Gastroesophageal sphincter (tissue), 4 donors: ENCODE measurements around the gene NPIPB8. TPM values are rescaled to one million over a fixed set of nuclear protein-coding genes. Genes with fewer than 3 reads are reported as not detected.
A peak's percentile ranks its signal among the peaks of the same experiment; 100 is the strongest.
"Not testable (repeated sequence)": the region's sequence is repeated elsewhere in the genome, so short reads cannot be mapped to it uniquely, and the experiment has no call there.

Experiments
- ATAC-seq: fragments of 150-250 bp; one replicate; pipeline ENCODE4 v1.9.1; 2016; ENCODE audit warnings: mild to moderate bottlenecking, moderate library complexity
- H3K27ac ChIP-seq, 4 donors: fragments of 200-600 bp; sonication (generic) in 3 of 4; 1 replicate in 3 of 4; 2 replicates in 1 of 4; pipeline ENCODE4 v1.5.1; 2016 to 2019
- H3K27me3 ChIP-seq: fragments of 200-600 bp; sonication (generic); one replicate; pipeline ENCODE4 v1.5.1; 2019
- H3K36me3 ChIP-seq, 2 donors: fragments of 200-600 bp; sonication (generic); one replicate each; pipeline ENCODE4 v1.5.1; 2019; ENCODE audit warnings: control low read depth in 1 of 2
- H3K4me1 ChIP-seq, 3 donors: fragments of 200-600 bp; sonication (generic); 1 replicate in 2 of 3; 2 replicates in 1 of 3; pipeline ENCODE4 v1.5.1; 2016 to 2019; ENCODE audit warnings: control low read depth in 2 of 3
- H3K4me3 ChIP-seq, 2 donors: fragments of 200-600 bp; sonication (generic); one replicate each; pipeline ENCODE4 v1.5.1; 2019; ENCODE audit warnings: mild to moderate bottlenecking in 1 of 2, moderate library complexity in 1 of 2
- H3K9me3 ChIP-seq, 3 donors: fragments of 200-600 bp; sonication (generic); one replicate each; pipeline ENCODE4 v1.5.1; 2017 to 2019; ENCODE audit warnings: control low read depth in 2 of 3
- EP300 ChIP-seq: sonication (generic); formaldehyde crosslinking; IDR thresholded peaks from one replicate; pipeline ENCODE4 v1.6.1; 2017; ENCODE audit warnings: antibody characterized with exemption, mild to moderate bottlenecking
- POLR2A ChIP-seq, 2 donors: fragments of 450-650 bp; IDR thresholded peaks; one replicate each; pipeline ENCODE4 v1.6.1; 2017; ENCODE audit warnings: antibody characterized with exemption in 2 of 2, mild to moderate bottlenecking in 2 of 2, moderate library complexity in 1 of 2
- POLR2AphosphoS5 ChIP-seq: sonication (generic); formaldehyde crosslinking; IDR thresholded peaks from one replicate; pipeline ENCODE4 v1.6.1; 2017; ENCODE audit warnings: antibody characterized with exemption
- WGBS, 2 donors: methylation state at CpG; one replicate each; pipeline ENCODE4 v1.1.5; 2018; ENCODE audit warnings: low coverage in 1 of 2; 5-methylcytosine and 5-hydroxymethylcytosine counted together
- total RNA-seq, 4 donors: library from RNA; depleted of rRNA; stranded (reverse); fragments of >200 nt; gene quantifications; one replicate each; pipeline ENCODE4 v1.1.0, GENCODE V29; 2016
- TF ChIP-seq, protein P1 (sequence below), 4 experiments: fragments of 200-600 bp in 2 of 4; fragments of 450-650 bp in 2 of 4; sonication (generic) in 1 of 4; IDR thresholded peaks; one replicate each; pipeline ENCODE4 v1.5.1; 2017 to 2019; ENCODE audit warnings: antibody characterized with exemption in 4 of 4, mild to moderate bottlenecking in 2 of 4, moderate library complexity in 2 of 4

Gene NPIPB8
- total RNA-seq, 4 donors from 2014 or later = not detected

DNA sequence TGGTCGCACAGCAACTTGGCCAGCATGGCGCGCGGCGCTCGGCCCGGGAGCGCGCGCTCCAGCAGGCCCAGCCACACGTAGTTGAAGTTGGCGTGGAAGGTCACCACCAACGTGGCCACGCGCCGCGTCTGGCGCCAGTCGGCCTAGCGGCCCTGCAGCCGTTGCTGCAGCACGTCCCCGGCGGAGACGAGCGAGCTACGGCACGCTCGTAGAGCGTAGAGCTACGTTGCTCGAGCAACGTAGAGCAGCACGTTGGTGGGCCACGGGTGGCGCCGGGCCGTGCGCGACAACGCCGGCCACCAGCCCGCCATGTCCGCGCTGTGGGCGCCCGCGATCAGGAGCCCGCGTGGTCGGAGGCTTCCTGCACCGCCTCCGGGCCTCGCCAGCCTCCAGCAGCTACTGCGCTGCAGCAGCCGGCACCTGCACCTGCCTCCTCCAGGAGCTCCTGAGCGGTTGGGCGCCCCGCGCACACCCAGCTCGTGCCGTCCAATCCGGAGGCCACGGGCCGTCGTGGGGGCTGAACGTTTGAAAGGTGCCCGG is 14.6 kb upstream of the NPIPB8 start:
- peak; percentile 76 for ATAC-seq
- Histone ChIP-seq H3K27ac (peak overlapping the region in 2 of 4 donors; percentile 43 to 64), H3K4me3 (peak overlapping the region; percentile 32 to 54)

DNA sequence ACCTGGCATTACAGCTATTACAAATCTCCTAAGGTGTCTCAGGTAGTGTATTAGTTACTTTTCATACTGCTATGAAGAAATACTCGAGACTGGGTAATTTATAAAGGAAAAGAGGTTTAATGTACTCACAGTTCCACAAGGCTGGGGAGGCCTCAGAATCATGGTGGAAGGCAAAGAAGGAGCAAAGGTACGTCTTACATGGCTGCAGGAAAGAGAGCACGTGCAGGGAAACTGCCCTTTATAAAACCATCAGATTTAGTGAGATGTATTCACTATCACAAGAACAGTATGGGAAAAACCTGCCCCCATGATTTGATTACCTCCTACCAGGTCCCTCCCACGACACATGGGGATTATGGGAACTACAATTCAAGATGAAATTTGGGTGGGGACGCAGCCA is 7.0 kb upstream of the NPIPB8 start:
- not testable (repeated sequence) for ATAC-seq, H3K9me3 ChIP-seq, H3K4me3 ChIP-seq, H3K4me1 ChIP-seq, H3K36me3 ChIP-seq, H3K27ac ChIP-seq, H3K27me3 ChIP-seq
- 38 to 63% methylated on average over 3 of the region's 5 CpGs for WGBS, 2 donors

More for the DNA sequence above, 14.6 kb upstream of the NPIPB8 start:
- peaks cover 6% of the 10 kb centered on the region for H3K27me3 ChIP-seq
- WGBS, 2 donors = 2 to 20% methylated on average over 1 to 8 of the region's 68 CpGs
- peaks cover 0 to 5% of the 10 kb centered on the region in 2 donors for H3K36me3 ChIP-seq
- TF ChIP-seq POLR2AphosphoS5 (no peak), POLR2A (IDR thresholded peaks at IDR 0.05) (no peak), EP300 (no peak)
- TF ChIP-seq, protein P1, sequence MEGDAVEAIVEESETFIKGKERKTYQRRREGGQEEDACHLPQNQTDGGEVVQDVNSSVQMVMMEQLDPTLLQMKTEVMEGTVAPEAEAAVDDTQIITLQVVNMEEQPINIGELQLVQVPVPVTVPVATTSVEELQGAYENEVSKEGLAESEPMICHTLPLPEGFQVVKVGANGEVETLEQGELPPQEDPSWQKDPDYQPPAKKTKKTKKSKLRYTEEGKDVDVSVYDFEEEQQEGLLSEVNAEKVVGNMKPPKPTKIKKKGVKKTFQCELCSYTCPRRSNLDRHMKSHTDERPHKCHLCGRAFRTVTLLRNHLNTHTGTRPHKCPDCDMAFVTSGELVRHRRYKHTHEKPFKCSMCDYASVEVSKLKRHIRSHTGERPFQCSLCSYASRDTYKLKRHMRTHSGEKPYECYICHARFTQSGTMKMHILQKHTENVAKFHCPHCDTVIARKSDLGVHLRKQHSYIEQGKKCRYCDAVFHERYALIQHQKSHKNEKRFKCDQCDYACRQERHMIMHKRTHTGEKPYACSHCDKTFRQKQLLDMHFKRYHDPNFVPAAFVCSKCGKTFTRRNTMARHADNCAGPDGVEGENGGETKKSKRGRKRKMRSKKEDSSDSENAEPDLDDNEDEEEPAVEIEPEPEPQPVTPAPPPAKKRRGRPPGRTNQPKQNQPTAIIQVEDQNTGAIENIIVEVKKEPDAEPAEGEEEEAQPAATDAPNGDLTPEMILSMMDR (IDR thresholded peaks at IDR 0.05) = peak in 1 of 4 experiments; percentile 13
- H3K9me3 ChIP-seq = no peaks in the 10 kb centered on the region
- H3K4me1 ChIP-seq = peaks cover 0 to 16% (median 0%) of the 10 kb centered on the region in 3 donors

DNA sequence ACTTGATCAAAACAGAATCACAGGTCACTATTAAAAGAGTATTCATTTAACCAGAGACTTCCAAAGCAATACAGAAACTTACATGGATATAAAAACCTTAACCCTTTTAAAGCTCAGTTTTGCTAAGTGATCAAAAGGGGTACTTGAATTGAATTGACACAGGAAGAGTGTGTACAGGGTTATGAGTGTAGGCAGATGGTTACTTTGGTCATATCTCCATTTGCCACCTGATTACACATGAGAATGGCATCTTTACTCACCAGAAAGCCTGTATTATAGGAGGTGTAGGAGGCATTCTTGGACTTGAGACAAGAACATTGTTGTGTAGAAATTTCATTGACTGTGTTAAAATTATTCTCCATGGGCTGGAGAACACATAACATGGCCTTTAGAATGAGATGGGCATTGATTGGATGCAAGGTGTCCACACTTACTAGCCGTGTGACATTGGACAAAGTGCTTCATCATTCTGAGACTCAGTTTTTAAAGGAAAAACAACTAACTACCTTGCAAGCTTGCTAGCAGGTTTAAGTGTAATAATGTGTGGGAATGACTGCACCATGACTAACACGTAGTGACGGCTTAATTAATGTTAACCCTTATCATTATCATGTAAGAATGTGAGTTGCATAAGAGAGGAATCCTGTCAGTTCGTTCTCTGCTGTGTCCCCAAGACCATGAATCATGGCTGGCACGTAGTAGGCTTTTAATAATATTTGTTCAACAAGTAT is 1.6 kb upstream of the NPIPB8 start:
- H3K27me3 ChIP-seq, H3K9me3 ChIP-seq, H3K36me3 ChIP-seq, H3K4me1 ChIP-seq, H3K27ac ChIP-seq, ATAC-seq, H3K4me3 ChIP-seq: not testable (repeated sequence)
- 25 to 51% methylated on average over 4 to 5 of the region's 5 CpGs for WGBS, 2 donors

DNA sequence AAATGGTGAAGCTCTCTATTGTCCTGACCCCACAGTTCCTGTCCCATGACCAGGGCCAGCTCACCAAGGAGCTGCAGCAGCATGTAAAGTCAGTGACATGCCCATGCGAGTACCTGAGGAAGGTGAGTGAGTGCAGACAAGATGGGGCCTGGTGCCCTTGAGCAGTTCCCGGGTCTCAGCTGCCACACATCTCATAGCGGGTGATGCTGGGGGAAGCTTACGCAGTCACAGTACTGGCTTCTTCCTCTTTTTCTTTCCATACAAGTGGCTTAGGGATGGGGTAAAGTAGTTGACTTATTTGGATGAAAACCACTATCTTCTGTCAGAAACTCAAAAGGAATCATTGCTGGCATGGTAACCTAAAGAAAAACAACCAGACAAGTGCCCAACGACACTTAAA is 494 bp downstream of the NPIPB8 start:
- ATAC-seq, H3K4me3 ChIP-seq: not testable (repeated sequence)
- 100% methylated on average over 1 of the region's 5 CpGs; no CpG with 5 or more reads in 1 of the 2 donors for WGBS, 2 donors

DNA sequence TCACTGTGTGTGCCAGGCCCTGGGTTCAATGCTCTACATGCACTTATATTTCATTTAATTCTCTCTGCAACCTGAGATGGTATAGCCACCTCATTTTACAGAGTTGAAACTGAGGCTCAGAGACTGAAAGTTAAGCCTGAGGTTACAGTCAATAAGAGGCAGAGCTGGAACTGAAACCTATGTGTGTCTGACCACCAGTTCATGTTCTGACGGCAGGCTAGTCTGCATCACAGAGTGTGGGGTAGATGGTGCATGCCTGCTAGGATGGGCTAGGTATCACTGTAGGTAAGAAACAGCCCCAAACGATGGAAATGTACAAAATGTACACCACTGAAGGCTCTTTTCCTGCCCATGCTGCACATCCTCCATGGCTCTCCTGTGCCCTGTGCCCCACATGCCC is 2.1 kb downstream of the NPIPB8 start:
- H3K36me3 ChIP-seq, H3K27ac ChIP-seq, ATAC-seq, H3K27me3 ChIP-seq, H3K4me1 ChIP-seq, H3K4me3 ChIP-seq, H3K9me3 ChIP-seq: not testable (repeated sequence)
- no CpG with 5 or more reads among the region's 2 CpGs for WGBS, 2 donors

More for the DNA sequence above, 494 bp downstream of the NPIPB8 start:
- H3K4me1 ChIP-seq, H3K9me3 ChIP-seq, H3K36me3 ChIP-seq, H3K27me3 ChIP-seq, H3K27ac ChIP-seq: not testable (repeated sequence)

DNA sequence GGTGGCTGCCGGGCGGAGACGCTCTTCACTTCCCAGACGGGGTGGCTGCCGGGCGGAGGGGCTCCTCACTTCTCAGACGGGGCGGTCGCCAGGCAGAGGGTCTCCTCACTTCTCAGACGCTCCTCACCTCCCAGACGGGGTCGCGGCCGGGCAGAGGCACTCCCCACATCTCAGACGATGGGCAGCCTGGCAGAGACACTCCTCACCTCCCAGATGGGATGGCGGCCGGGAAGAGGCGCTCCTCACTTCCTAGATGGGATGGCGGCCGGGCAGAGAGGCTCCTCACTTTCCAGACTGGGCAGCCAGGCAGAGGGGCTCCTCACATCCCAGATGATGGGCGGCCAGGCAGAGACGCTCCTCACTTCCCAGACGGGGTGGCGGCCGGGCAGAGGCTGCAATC is 28.4 kb downstream of the NPIPB8 start:
- not testable (repeated sequence) for H3K4me1 ChIP-seq, H3K36me3 ChIP-seq, H3K27ac ChIP-seq, H3K27me3 ChIP-seq, H3K9me3 ChIP-seq, H3K4me3 ChIP-seq, ATAC-seq
- WGBS, 2 donors = no CpG with 5 or more reads among the region's 25 CpGs

DNA sequence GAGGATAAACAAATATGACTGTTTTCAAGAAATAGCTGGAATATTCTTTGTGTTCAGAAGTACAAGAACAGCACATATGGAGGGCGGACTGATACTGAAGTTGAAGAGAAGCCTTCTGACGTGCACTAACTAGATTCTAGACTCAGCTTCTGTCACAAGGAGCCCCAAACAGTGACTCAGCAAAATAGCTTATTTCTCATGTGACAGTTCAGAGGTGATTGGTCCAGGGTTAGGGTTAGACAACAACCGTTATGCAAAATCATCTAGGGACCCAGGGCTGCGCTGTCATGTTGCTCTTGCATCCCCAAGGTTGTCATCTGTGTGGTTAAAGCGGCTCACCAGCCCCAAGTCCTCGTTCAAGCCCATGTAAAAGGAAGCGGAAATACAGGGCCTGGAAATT is 29.6 kb downstream of the NPIPB8 start:
- H3K9me3 ChIP-seq, ATAC-seq, H3K27me3 ChIP-seq, H3K4me1 ChIP-seq, H3K4me3 ChIP-seq, H3K27ac ChIP-seq, H3K36me3 ChIP-seq: not testable (repeated sequence)
- no CpG with 5 or more reads among the region's 7 CpGs for WGBS, 2 donors

DNA sequence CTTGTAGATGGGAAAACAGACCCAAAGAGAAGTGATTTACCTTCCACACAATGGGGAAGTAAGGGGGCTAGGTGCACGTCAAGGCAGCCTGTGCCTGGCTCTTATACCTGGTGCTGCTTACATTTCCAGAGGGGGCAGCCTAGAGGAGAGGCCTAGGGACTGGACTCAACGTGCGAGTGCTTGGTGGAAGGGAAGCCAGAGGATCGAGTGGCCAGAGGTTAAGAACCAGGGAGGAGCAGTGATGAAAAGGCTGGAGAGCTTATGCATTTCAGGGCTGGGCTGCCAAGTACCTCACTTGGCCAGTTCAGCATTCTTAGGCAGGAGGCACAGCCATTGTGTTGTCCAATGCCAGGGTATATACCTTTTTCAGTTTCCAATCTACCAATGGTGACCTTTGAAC is 30.3 kb downstream of the NPIPB8 start:
- H3K27me3 ChIP-seq, H3K4me3 ChIP-seq, H3K36me3 ChIP-seq, ATAC-seq, H3K9me3 ChIP-seq, H3K27ac ChIP-seq, H3K4me1 ChIP-seq: not testable (repeated sequence)
- no CpG with 5 or more reads among the region's 4 CpGs for WGBS, 2 donors

DNA sequence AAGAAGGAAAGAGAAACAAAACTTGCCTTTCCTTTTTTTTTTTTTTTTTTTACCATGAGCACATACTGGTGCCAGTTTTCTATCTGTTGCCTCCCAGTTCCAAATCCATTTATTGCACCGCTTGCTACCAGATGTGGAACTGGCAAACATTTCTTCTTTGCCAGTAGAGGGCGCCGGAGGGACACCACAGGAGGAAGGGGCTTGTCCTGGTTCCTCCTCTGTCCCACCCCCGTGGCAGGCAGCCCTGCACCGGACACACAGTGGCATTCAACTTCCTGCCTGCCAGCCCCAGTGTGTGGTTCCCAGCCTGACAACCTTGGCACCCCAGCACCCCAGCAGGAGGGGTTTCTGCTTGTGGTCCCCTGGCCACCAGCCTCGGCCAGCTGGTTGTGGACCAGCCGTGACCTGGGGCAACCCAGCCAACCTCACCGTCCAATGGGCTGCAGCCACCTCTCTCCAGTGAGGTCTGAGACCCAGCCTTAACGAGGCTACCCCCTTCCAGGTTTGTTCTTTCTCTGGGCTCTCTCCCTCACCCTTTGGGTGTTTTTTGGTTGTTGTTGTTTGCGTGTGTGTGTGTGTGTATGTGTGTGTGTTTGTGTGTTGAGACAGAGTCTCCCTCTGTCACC is 50.6 kb downstream of the NPIPB8 start:
- peak; percentile 97 for ATAC-seq
- WGBS, 2 donors = no CpG with 5 or more reads among the region's 10 CpGs

DNA sequence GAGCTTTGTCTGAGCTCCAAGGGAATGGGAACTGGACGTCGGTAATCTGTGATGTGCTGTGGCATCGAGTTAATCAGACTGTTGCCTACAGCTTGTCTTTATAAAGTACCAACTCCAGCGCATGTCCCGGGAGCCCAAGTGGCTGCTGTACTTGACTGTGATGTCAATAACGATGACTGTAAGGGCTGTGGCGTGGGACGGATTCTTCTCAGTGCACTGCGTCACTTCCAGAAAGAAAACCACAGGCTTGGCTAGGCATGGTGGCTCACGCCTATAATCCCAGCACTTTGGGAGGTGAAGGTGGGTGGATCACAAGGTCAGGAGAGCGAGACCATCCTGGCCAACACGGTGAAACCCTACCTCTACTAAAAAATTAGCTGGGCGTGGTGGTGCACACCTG is 51.6 kb downstream of the NPIPB8 start:
- WGBS, 2 donors = no CpG with 5 or more reads among the region's 13 CpGs
- not testable (repeated sequence) for H3K4me1 ChIP-seq, ATAC-seq, H3K9me3 ChIP-seq, H3K27me3 ChIP-seq, H3K4me3 ChIP-seq, H3K27ac ChIP-seq, H3K36me3 ChIP-seq

More for the DNA sequence above, 50.6 kb downstream of the NPIPB8 start:
- H3K27ac ChIP-seq, H3K4me3 ChIP-seq, H3K27me3 ChIP-seq, H3K4me1 ChIP-seq, H3K36me3 ChIP-seq, H3K9me3 ChIP-seq: not testable (repeated sequence)

DNA sequence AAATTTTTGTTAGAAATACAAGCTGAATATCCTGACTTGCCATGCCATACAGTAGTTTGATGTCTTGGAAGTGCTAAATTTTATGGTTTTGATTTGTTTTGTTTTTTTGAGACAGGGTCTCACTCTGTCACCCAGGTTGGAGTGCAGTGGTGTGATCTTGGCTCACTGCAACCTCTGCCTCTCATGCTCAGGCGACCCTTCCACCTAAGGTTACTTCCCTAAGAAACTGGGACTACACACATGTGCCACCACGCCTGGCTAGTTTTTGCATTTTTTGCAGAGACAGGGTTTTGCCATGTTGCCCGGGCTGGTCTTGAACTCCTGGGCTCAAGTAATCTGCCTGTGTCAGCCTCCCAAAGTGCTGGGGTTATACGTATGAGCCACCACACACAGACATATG is 53.9 kb downstream of the NPIPB8 start:
- H3K36me3 ChIP-seq, H3K4me3 ChIP-seq, H3K27me3 ChIP-seq, H3K27ac ChIP-seq, H3K4me1 ChIP-seq, H3K9me3 ChIP-seq, ATAC-seq: not testable (repeated sequence)
- 60 to 100% methylated on average over 1 to 2 of the region's 4 CpGs for WGBS, 2 donors

DNA sequence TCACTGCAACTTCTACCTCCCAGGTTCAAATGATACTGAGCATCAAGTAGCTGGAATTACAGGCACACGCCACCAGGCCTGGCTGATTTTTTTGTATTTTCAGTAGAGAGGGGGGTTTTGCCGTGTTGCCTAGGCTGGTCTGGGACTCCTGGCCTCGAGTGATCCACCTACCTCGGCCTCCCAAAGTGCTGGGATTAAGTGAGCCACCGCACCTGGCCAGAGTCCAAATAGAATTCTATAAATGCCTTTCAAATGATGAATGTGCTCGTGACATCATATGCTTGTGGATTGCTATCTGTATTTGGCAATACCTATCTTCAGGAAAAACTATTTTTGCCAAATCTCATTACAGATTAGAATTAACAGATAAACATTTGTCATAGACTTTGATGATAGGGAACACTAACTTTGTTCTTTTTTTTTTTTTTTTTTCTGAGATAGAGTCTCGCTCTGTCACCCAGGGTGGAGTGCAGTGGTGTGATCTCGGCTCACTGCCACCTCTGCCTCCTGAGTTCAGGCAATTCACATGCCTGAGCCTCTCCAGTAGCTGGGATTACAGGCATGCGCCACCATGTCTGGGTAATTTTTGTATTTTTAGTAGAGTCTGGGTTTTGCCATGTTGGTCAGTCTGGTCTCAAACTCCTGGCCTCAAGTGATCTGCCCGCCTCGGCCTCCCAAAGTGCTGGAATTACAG is 55.5 kb downstream of the NPIPB8 start:
- ATAC-seq = not testable (repeated sequence)
- WGBS, 2 donors = no CpG with 5 or more reads among the region's 11 CpGs

More for the DNA sequence above, 55.5 kb downstream of the NPIPB8 start:
- not testable (repeated sequence) for H3K36me3 ChIP-seq, H3K9me3 ChIP-seq, H3K27ac ChIP-seq, H3K4me1 ChIP-seq, H3K27me3 ChIP-seq, H3K4me3 ChIP-seq
